Chondrocyte (in vitro differentiated cells): ENCODE results near the gene ZBTB1. TPM values are rescaled to one million over a fixed set of nuclear protein-coding genes. Genes with fewer than 3 reads are reported as not detected.
"Not testable (repeated sequence)": the region's sequence is repeated elsewhere in the genome, so short reads cannot be mapped to it uniquely, and the experiment has no call there.

ENCODE experiments used
- DNase-seq: peaks from one replicate; pipeline ENCODE4 v3.0.0; 2021; ENCODE audit warnings: mixed read lengths, low spot score
- H3K27ac Mint-ChIP-seq: one replicate; pipeline ENCODE4 v1.8.0; 2021; ENCODE audit warnings: mild to moderate bottlenecking, moderate library complexity, mixed read lengths; ENCODE audit not compliant: unreplicated experiment
- H3K27me3 Mint-ChIP-seq: 2 replicates; pipeline ENCODE4 v1.8.0; 2021; ENCODE audit warnings: low read depth, mixed read lengths
- H3K36me3 Mint-ChIP-seq: 2 replicates; pipeline ENCODE4 v1.8.0; 2021; ENCODE audit warnings: low read depth, mixed read lengths
- H3K4me1 Mint-ChIP-seq: 2 replicates; pipeline ENCODE4 v1.8.0; 2021; ENCODE audit warnings: low read depth, mild to moderate bottlenecking, mixed read lengths
- H3K4me3 Mint-ChIP-seq: one replicate; pipeline ENCODE4 v1.8.0; 2021; ENCODE audit warnings: mild to moderate bottlenecking, moderate library complexity, mixed read lengths; ENCODE audit not compliant: unreplicated experiment
- H3K9me3 Mint-ChIP-seq: 2 replicates; pipeline ENCODE4 v1.8.0; 2021; ENCODE audit warnings: low read depth, mixed read lengths
- CTCF ChIP-seq: fragments of 200-600 bp; sonication (generic); IDR thresholded peaks from 2 replicates; pipeline ENCODE4 v1.5.0; 2021; ENCODE audit warnings: antibody characterized with exemption, mild to moderate bottlenecking, moderate library complexity
- total RNA-seq: library from RNA; stranded (reverse); gene quantifications from 3 replicates; pipeline ENCODE4 v1.2.1, GENCODE V29; 2021

The ZBTB1 gene
- total RNA-seq, 1 donor from 2014 or later, result 49.3 TPM

- Mint-ChIP-seq H3K27ac (no peak overlapping the region), H3K27me3 (no peaks in the 10 kb centered on the region), H3K9me3 (no peaks in the 10 kb centered on the region)
Measured at GRCh38 chr14:64561631-64562030, 57.1 kb downstream of the ZBTB1 start.

GRCh38 chr14:64562436-64562835 is 57.9 kb downstream of the ZBTB1 start:
- no peak for DNase-seq
- TF ChIP-seq CTCF, result no peak
- no peaks in the 10 kb centered on the region for H3K9me3 Mint-ChIP-seq
- no peaks in the 10 kb centered on the region for H3K27me3 Mint-ChIP-seq
- H3K27ac Mint-ChIP-seq, result no peak overlapping the region
- H3K4me1 Mint-ChIP-seq, result peaks cover 21% of the 10 kb centered on the region
- H3K36me3 Mint-ChIP-seq, result no peaks in the 10 kb centered on the region
- no peak overlapping the region for H3K4me3 Mint-ChIP-seq

More at GRCh38 chr14:64561631-64562030, 57.1 kb downstream of the ZBTB1 start:
- DNase-seq, result no peak
- no peak overlapping the region for H3K4me3 Mint-ChIP-seq
- H3K36me3 Mint-ChIP-seq, result no peaks in the 10 kb centered on the region
- peaks cover 13% of the 10 kb centered on the region for H3K4me1 Mint-ChIP-seq
- TF ChIP-seq CTCF, result no peak

- Mint-ChIP-seq H3K9me3 (no peaks in the 10 kb centered on the region), H3K4me3 (no peak overlapping the region)
Measured at GRCh38 chr14:64563696-64564095, 59.1 kb downstream of the ZBTB1 start.

GRCh38 chr14:64566651-64567122 is 62.1 kb downstream of the ZBTB1 start:
- no peaks in the 10 kb centered on the region for H3K9me3 Mint-ChIP-seq
- peaks cover 36% of the 10 kb centered on the region for H3K4me1 Mint-ChIP-seq
- no peak overlapping the region for H3K4me3 Mint-ChIP-seq
- no peak for DNase-seq
- H3K27me3 Mint-ChIP-seq, result no peaks in the 10 kb centered on the region
- H3K36me3 Mint-ChIP-seq, result no peaks in the 10 kb centered on the region
- peak overlapping the region; percentile 79 for H3K27ac Mint-ChIP-seq
- peak; percentile 8 for TF ChIP-seq CTCF

More at GRCh38 chr14:64563696-64564095, 59.1 kb downstream of the ZBTB1 start:
- peaks cover 28% of the 10 kb centered on the region for H3K4me1 Mint-ChIP-seq
- H3K27ac Mint-ChIP-seq, result no peak overlapping the region
- no peaks in the 10 kb centered on the region for H3K36me3 Mint-ChIP-seq
- no peak for DNase-seq
- no peak for TF ChIP-seq CTCF
- H3K27me3 Mint-ChIP-seq, result no peaks in the 10 kb centered on the region

GRCh38 chr14:64569138-64569631 is 64.6 kb downstream of the ZBTB1 start:
- TF ChIP-seq CTCF, result no peak
- no peaks in the 10 kb centered on the region for H3K27me3 Mint-ChIP-seq
- DNase-seq, result no peak
- H3K4me3 Mint-ChIP-seq, result no peak overlapping the region
- H3K9me3 Mint-ChIP-seq, result no peaks in the 10 kb centered on the region
- H3K27ac Mint-ChIP-seq, result peak overlapping the region; percentile 43
- peaks cover 46% of the 10 kb centered on the region for H3K4me1 Mint-ChIP-seq
- H3K36me3 Mint-ChIP-seq, result no peaks in the 10 kb centered on the region

- H3K36me3 Mint-ChIP-seq, H3K27ac Mint-ChIP-seq, H3K9me3 Mint-ChIP-seq, H3K4me3 Mint-ChIP-seq, H3K27me3 Mint-ChIP-seq, DNase-seq: not testable (repeated sequence)
- peaks cover 48% of the 10 kb centered on the region for H3K4me1 Mint-ChIP-seq
Measured at GRCh38 chr14:64569646-64570045, 65.1 kb downstream of the ZBTB1 start.
